AML-193 (cell line): Measurements from ENCODE around the gene MUC5B.
A peak's percentile ranks its signal among the peaks of the same experiment; 100 is the strongest.
"Not testable (repeated sequence)": the region's sequence is repeated elsewhere in the genome, so short reads cannot be mapped to it uniquely, and the experiment has no call there.

Source experiments
- DNase-seq, 2 experiments: peaks; one replicate each; lab custom pipeline; 2025; lab: John Stamatoyannopoulos, UW

MUC5B gene

DNA sequence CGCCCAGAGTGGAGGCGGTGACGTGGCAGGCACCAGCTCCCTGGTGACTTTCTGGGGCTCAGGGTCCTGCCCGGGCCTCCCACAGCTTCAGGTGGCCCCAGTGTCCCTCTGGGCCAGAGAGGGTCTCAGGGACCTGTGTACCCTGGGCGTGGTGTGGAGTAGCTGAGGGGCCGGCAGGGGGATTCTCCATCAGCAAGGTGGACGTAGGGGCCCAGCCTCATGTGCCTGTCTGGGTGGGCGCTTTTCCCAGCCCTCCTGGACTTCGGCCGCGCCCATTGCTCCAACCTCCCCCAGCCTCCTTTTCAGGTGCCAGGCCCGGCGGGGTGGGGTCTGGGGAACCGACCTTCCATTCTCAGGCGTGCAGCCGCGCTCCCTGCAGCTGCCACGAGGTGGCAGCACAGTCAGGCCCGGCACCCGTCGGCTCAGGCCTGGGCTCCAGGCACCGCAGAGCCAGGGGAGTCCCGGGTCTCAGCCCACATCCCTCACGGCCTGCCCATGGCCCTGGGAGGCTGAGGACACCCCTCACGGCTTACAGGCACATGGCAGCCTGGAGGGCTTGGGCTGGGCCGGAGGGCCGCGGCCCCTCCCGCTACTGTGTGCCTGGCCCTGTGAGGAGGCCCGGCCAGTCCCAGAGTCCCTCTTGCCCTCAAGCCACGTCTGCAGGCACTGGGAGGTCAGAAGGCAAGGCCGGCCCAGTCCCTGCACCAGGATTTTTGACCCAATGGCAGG is 19.9 kb upstream of the MUC5B start:
- peak in 1 of 2 experiments; percentile 7 for DNase-seq

DNA sequence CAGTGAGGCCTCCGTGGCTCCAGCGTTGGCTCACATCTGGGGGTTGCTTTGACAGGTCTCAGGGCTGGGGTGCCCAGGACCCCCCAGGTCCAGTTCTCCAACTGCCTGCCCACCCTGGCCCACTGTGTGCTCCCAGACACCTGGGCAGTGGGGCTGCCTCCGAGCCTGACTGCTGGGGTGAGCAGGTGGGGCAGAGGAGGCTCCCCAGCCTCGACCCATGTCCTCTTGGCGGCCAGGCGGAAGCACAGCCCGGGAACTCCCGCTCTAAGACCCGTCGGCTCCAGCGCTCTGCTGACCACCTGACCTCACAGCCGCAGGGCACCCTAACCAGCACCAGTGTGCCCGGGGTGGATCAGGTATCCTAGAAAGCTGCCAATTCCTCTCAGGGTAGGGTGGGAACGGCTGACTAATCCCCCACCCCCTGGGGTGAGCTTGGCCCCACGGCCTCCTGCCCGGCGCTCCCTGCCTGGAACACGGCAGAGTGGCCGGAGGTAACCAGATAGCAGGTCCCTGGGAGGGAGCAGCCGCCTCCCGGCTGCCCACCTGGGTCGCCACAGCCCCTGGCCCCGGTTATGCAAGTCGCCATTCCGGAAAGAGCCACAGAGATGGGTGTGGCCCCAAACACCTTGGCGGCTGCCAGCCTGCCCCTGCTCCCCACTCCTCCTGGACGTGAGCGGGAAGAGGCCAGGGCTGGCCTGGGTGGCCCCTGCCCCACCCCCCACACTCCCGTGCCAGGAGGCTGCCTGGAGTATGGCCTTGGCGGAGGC is 19.2 kb upstream of the MUC5B start:
- DNase-seq, result no peak

DNA sequence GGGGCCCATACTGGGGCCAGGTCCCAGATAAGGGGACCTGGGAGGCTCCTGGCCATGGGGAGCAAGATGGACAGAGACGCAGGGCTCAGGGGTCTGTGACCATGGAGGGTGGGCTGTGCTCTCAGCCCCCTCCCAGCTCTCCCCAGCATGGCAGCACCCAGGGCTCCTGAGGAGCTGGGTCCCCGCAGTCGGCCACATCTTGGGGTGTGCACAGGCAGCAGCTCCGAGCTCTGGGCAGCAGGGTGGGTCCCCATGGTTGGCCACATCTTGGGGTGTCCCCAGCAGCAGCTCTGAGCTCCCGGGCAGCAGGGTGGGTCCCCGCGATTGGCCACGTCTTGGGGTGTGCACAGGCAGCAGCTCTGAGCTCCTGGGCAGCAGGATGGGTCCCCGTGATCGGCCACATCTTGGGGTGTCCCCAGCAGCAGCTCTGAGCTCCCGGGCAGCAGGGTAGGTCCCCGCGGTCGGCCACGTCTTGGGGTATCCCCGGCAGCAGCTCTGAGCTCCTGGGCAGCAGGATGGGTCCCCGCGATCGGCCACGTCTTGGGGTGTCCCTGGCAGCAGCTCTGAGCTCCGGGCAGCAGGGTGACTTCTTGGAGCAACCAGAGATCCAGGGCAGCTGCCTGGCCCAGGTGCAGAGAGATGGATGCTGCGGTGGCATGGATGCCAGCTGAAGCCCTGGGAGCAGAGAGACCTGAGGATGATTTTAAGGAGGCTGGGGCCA is 18.3 kb upstream of the MUC5B start:
- no peak for DNase-seq

DNA sequence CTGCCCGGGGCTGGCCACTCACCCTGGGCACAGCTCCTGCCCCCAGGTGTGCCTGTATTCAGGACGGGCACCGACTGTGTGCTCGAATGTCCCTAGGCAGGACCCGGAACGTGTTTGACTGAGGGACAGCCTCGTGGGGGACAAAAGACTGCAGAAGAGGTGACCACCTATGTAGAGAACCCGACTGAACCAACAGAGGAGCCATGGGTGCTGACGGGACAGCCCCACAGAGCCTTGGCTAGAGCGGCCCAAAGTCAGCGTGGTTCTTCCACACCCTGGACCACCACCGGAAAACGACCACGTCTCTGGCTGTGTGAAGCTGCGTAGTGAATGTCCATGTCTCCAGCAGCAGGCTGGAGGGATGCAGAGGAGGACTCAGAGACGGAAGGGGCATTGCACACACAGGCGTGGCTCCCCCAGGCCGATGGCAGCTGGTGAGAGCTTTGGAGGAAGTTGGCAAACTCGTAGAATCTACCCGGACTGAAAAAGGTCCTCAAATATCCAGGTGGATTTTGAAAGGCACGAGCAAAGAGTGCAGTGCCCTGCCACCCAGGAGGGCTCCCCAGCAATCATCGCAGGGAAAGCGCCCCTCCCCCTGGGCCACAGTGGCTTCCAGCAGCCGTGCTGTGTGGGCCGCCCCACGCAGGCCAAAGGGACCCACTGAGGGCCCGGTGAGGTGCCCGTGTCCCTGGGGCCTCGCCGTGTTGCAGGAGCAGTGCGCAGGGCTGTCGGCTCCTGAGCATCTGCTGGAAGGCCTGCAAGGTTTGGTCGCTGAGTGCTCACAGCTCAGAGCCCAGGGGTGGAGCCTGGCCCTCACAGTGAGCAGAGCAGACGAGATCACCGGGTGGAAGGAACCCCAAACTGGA is 17.5 kb upstream of the MUC5B start:
- no peak for DNase-seq

DNA sequence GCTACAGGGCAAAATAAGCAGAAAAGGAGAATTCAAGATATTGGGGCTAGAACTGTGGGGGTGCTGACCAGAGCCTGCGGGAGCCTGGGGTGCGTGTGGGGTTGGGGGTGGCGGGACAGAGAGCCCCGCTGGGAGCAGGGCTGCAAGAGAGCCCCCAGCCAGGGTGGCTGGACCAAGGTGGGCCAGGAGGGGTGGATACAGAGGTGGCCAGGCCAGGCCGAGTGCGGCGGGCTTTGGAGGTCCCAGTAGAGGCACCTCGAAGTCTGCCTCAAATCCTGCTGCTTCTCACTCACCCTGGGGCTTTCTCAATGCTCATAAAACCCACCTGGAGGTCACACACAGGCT is 16.9 kb upstream of the MUC5B start:
- no peak for DNase-seq

DNA sequence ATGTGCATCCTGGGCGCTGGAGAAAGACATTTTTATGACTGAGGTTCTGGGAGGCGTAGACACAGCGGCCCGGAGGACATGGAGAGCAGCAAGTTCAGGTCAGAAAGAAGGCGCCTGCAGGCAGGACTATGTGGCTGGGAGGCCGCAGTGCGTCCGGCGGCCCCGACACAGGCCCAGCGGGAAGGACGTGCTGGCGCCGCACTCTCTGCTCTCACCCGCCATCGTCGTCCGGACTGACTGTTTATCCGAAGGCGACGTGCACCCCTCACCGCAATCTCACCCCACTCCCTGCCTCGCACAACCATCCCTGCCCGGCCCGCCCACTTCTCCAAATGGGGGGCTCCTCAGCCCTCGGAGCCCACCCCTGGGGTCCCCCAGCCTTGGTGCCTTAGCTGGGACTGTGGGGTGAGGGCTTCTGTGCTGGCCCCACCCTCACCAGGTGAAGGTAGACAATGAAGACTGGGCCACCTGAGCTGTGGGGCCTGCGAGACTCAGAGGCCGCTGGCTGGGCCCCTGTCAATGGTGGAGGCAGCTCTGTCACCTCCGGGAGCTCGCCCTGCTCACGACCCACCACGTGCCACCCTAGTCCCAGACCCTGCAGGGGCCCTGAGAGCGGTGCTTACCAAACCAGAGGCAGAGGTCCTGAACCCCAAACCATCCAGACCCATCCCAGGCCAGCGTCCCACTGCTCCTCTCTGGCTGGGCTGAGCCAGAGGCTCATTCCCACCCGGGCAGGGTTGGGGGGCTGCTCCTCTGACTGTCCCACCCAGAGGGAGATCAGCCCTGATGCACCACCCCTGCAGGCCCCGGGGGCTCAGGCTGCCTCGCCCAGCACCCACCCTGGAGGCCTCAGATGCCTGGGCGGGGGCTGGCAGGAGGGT is 16.2 kb upstream of the MUC5B start:
- DNase-seq, result no peak

DNA sequence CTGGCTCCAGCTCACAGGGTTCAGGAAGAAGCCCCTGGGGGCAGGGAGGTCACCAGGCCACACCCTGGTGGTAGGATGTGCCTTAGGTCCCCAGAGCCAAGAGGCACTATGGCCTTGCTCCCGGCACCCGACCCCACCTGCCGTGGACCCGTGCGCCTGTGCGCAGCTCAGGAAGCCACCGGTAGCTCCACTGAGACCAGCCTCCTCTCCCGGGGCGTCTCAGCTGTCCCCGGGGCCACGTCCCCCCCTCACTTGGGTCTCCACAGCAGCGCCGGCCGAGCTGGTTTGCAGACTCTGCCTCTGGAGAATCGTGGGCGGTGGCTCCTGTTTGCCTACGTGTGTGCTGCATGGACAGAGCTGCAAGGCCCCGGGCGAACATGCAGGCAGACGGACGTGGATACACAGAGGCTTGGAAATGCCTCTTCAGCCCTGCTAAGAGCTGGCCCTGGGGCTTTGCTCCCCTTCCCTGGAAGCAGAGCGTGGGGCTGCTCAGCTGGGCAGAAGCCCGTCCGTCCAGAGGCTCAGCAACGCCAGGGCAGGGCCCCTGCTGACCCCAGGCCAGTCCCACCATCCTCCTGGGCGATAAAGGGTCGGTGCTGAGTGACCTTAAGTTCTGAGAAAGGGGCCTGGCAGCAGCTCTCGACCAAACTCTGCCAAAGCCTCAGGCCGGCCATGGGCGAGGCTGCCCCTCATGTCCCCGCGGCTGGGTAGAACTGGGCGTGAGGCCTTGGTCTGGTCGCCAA is 15.3 kb upstream of the MUC5B start:
- DNase-seq, result no peak

DNA sequence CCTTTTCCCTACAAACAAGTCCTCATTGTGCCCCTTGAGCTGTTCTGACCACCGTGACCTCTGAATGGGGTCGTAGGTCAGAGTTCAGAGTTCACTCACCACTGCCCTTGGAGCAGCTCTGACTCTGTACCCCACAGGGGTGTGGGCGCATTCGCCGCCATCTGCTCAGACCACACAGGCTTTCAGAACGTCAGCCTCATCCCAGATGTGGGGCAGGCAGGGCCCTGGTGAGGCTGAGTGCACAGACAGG is 14.8 kb upstream of the MUC5B start:
- no peak for DNase-seq

DNA sequence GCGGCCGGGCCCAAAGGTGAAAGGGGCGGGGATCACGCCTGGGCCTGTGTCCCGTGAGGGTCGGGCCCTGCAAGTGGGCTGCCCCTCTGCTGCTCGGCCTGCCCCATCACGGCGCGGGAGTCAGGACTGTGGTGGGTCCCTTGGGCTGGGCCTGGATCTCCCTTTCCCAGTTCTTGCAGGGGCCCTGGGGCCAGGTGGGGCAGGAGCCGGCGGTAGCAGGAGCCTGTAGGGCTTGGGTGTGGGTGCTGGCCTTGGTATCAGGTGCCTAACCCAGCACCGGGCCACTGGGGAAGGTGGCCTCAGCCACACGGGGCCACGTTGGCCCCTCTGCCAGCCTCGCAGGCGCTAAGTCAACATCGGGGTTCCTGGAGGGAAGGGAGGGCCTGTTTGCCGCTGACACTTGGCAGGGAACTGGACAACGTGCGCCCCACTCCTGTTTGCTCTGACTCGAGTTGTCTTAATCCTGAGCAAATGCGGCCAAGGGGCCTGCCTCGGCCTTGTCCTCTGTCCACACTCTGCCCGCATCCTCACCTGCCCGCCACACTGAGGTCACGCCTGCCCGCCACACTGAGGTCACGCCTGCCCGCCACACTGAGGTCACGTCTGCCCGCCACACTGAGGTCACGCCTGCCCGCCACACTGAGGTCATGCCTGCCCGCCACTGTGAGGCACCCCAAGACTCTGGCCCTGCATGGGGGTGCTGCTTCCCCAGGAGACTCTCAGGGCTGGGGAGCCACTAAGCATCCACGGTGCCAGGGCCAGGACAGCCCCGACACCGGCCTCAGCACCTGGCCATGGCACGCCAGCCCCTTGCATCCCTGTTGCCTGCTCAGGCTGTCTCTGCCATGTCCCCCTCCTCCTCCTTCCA is 14.2 kb upstream of the MUC5B start:
- DNase-seq, result no peak

DNA sequence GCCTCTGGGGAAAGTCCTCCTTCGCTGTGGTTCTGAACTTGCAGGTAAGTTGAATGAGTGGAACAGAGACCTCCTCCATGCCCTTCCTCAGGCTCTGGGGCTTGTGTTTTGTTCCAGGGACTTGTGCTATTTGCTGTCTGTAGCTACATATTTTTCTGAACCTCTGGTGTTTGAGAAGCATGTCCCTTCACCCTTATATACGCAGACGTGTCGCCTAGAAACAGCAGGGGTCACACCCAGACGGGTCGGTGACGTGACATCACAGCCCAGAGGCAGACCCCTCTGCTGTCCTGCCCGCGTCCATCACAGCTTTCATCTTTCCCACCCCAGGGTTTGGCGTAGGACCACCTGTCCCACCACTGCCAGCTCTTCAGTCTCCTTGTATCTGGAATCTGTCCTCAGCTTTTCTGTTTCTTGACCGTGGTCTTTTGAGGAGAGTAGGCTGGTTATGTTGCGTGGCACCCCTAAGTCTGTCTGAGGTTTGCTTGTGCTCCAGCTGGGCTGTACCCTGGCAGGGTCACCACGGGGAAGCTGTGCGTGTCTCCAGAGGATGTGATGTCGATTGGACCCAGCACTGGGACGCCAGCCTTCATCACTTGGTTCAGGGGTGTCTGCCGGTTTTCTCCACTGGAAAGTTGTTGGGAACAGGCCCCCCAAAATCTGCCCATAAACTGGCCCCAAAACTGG is 13.4 kb upstream of the MUC5B start:
- no peak for DNase-seq

DNA sequence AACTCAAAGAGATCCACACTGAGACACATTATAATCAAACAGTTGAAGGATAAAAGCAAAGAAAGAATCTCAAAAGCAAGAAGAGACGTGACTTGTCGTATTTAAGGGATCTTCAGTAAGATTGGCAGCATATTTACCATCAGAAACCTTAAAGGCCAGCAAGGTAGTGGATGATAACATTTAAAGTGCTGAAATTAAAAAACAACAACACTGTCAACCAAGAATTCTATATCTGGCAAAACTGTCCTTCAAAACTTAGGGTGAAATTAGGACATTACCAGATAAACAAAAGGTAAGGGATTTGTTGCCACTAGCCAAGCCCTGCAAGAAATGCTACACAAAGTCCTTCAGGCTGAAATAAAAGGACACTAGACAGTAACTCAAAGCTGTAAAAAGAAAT is 11.0 kb upstream of the MUC5B start:
- no peak for DNase-seq

DNA sequence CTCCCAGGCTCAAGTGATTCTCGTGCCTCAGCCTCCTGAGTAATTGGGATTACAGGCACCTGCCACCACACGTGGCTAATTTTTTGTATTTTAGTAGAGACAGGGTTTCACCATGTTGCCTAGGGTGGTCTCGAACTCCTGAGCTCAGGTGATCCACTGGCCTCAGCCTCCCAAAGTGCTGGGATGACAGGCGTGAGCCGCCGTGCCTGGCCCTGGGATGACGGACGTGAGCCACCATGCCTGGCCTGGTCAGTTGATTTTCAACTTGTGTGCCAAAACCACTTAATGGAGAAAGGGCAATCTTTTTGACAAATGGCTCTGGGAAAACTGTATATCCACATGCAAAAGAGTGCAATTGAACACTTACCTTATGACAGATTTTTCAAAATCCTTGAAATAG is 7.0 kb upstream of the MUC5B start:
- not testable (repeated sequence) for DNase-seq

DNA sequence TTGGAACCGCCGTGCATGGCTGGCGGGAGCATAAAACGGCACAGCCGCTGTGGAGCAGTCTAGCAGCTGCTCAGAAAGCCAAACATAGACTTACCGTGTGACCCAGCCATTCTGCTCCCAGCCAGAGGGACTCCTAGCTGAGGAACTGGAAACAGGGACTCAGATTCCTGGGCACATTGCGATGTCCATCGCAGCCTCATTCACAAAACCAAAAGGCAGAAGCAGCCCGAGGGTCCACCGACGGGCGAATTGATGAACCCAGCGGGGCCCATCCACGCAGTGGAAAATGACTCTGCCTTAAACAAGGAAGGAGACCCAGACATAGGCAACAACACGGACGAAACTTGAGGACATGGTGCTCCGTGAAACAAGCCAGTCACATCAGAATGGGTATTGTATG is 5.7 kb upstream of the MUC5B start:
- DNase-seq, result no peak

DNA sequence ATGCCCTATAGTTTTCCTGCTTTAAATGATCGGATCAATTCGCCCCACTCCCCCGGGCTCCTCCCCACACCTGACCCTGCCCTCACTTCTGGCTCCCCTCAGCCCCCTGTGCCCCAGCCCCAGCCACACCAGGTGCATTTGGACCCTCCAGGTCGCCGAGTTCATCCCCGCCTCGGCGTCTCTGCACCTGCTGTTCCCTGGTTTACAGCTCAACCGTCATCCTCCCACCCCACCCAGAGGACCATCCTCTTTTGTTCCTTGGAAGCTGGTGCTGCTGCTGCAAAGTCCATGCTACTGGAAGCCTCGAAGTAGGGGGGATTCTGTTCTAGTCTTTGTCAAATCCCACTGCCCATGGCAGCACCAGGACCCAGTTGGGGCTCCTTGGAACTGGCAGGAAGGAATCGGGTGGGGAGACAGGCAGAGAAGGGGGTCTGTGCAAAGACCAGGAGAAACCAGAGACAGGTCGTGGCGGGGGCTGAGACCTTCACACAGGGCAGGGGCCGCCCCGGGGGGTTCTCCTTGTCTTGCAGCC is 4.5 kb upstream of the MUC5B start:
- no peak for DNase-seq

DNA sequence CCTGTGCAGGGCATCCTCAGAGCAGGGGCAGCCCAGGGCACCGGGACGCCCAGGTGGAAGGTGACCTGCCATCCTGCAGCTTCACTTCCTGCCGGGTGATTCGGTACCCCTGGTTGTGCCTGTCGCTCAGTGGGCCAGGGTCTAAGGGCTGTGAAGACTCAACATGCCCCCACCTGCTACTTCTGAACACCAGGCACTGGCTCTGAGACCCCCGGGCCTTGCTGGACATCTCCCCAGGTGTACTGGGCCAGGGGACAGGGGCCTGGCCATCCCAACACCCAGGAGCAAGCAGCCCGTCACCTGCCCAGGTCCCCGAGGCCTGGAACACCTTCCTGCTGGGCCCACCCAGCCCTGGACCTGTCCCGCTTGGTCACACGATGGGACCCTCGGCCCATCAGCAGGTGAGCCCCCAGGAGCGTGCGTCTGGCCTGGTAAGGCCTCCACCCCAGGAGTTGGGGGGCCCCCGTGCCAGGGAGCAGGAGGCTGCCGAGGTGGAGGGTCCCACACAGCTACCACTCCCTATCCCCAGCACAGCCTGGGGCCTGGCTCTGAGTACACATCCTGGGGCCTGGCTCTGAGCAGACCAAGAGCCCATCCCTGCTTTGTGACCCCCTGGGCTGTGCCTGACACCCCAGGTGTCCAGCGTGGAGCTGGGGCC is 3.9 kb upstream of the MUC5B start:
- no peak for DNase-seq

DNA sequence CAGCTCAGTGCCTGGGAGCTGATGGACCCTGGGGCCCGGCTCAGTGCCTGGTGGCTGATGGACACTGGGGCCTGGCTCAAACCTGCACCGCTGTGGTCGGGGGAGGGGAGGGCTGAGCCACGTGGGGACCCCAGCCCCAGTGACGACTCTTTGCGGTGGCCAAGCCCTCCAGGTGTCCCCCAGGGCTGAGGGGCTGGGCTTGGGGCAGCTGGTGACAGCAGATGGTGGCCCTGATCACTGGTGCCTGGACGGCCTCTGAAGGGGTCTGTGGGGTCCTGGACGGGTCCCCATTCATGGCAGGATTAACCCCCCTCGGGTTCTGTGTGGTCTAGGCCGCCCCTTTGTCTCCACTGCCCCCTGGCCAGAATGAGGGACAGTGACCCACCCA is 3.4 kb upstream of the MUC5B start:
- no peak for DNase-seq

DNA sequence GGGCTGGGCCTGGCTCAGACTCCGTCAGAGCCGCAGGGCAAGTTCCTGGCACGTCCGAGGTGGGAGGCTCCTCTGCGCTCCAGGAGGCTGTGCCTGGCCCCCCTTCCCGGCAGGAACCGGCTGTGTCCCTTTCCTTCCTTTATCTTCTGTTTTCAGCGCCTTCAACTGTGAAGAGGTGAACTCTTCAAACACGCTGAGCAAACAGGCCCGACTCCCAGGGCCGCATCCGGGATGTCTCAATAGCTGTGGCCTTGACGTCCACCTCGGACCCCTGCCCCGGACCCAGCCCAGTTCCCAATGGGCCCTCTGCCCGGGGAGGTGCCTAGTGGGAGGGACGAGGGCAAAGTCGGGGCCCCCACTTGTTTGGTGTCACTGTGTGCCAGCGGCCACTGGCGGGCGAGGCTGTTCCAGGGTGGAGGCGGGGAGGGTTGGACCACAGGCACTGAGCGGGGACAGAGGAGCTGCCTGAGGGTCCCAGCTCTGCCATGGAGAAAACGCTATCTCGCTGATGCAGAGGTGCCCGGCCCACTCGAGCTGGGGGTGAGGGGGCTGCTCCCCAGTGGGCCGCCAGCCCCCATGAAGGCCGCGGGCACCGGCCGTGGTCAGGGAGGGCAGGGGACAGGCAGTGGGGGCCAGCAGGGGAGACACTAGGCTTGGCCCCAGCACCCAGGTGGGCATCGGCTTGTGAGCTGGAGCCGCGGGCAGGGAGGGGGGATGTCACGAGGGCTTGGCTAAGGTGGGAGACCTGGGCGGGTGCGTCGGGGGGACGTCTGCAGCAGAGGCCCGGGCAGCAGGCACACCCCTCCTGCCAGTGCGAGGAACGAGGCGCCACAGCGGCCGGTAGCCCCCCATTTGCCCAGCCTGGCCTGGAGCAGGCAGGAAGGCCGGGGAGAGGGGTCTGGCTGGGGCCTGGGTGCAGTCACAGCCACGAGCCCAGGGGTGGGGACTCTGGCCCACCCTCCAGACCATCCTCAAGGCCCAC is 2.7 kb upstream of the MUC5B start:
- no peak for DNase-seq
